Measurements from ENCODE around the gene WNK2. TPM values are rescaled to one million over a fixed set of nuclear protein-coding genes. Genes with fewer than 3 reads are reported as not detected.

WNK2 gene
- total RNA-seq, 1 experiment from 2014 or later: 69.4 TPM

DNA sequence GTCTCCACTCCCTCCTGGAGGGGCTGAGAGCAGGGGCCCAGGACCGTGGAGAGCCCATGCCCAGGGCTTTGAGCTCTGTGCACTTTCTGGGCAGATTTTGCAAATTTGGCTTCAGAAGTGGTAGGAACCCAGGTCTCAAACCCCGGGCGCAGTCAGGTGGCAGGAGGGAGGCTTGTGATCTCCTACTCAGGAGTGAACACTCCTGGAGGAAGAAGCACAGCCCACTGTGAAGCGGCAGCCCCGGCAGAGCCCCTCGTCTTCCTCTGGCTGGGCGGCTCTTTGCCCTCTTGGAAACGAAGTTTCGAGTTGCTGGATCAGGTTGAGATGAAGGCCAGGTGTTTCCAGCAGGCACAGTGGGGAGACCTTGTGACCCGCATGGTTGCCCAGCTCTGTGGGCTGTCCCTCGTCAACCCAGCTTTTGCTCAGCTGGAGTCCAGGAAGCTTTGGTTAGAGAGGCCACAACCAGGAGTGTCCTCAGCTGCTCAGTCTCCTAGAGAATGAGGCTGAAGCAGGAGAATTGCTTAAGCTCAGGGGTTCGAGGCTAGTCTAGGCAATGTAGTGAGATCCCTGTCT, 48.5 kb downstream of the WNK2 start:
- Histone ChIP-seq H2BK15ac (ENCODE audit: low read depth, low read length) (no peak overlapping the region), H3K4me2 (ENCODE audit: insufficient read depth, insufficient read length, low read length) (no peak overlapping the region), H3K14ac (ENCODE audit: insufficient read depth, low read length) (no peak overlapping the region; the same call in 1 of the 2 replicates), H3T11ph (ENCODE audit: low read length) (no peak overlapping the region), H2BK12ac (ENCODE audit: insufficient read length, low read depth, low read length) (no peak overlapping the region), H3K4ac (ENCODE audit: low read depth, low read length) (no peak overlapping the region), H3K56ac (ENCODE audit: insufficient read length, low read depth, low read length) (no peak overlapping the region), H2BK5ac (ENCODE audit: insufficient read length, low read length) (no peak overlapping the region), H4K5ac (ENCODE audit: insufficient read length, low read depth, low read length) (no peak overlapping the region), H3K27me3 (ENCODE audit: insufficient read depth, low read length) (no peaks in the 10 kb centered on the region), H3K27ac (ENCODE audit: insufficient read length, low read depth, low read length) (no peak overlapping the region), H2AFZ (ENCODE audit: low read length) (no peak overlapping the region), H3K79me1 (ENCODE audit: insufficient read depth, low read depth, low read length, poor library complexity, severe bottlenecking) (no peaks in the 10 kb centered on the region), H2BK120ac (ENCODE audit: low read depth, low read length, poor library complexity, severe bottlenecking) (no peak overlapping the region), H3K18ac (ENCODE audit: insufficient read length, low read depth, low read length) (no peak overlapping the region), H4K8ac (replicated peaks; ENCODE audit: insufficient read length, low read depth, low read length) (no peak overlapping the region), H4K20me1 (ENCODE audit: control insufficient read depth, insufficient read depth, insufficient read length) (no peaks in the 10 kb centered on the region), H3K23me2 (ENCODE audit: insufficient read length, low read depth, low read length, poor library complexity, severe bottlenecking) (no peaks in the 10 kb centered on the region), H3K79me2 (ENCODE audit: insufficient read depth, low read length) (no peaks in the 10 kb centered on the region), H3K9ac (ENCODE audit: extremely low read depth, insufficient read length, low read length) (no peak overlapping the region), H3K23ac (ENCODE audit: insufficient read length, low read depth, low read length) (no peak overlapping the region), H2AK5ac (ENCODE audit: insufficient read length, low read length) (no peak overlapping the region), H4K91ac (ENCODE audit: insufficient read length, low read depth, low read length) (no peak overlapping the region), H2BK20ac (ENCODE audit: low read depth, low read length, poor library complexity, severe bottlenecking) (no peak overlapping the region), H3K9me3 (ENCODE audit: control insufficient read depth, low read depth, low read length) (no peaks in the 10 kb centered on the region), H3K4me1 (ENCODE audit: insufficient read depth, low read length) (no peaks in the 10 kb centered on the region)
- Mint-ChIP-seq H3K9me3 (no peaks in the 10 kb centered on the region), H3K27ac (peak overlapping the region in 2 of 3 experiments; percentile 45 to 72; a peak in 2 of 7 replicates), H3K36me3 (ENCODE audit: insufficient read depth in 1 of 3, low read depth in 3 of 3) (peaks cover 3 to 6% (median 4%) of the 10 kb centered on the region in 3 experiments; a peak in 5 of 7 replicates), H3K4me1 (peaks cover 3 to 8% of the 10 kb centered on the region in 2 experiments; a peak in 1 of 4 replicates), H3K4me3 (no peak overlapping the region), H3K27me3 (ENCODE audit: low read depth) (no peaks in the 10 kb centered on the region)
- TF ChIP-seq CTCF (conservative IDR thresholded peaks at IDR 0.05): no peak
- WGBS (ENCODE audit: extremely low coverage, insufficient read length, low lambda C conversion rate): no CpG with 5 or more reads among the region's 12 CpGs
- no peak for DNase-seq

Data from H9 (cell line).